Neuronal stem cell (in vitro differentiated cells): ENCODE results near the gene PCDHGA7. TPM values are rescaled to one million over a fixed set of nuclear protein-coding genes. Genes with fewer than 3 reads are reported as not detected.
"Not testable (repeated sequence)": the region's sequence is repeated elsewhere in the genome, so short reads cannot be mapped to it uniquely, and the experiment has no call there.

Source experiments
- DNase-seq: peaks from one replicate; pipeline ENCODE4 v3.0.0-alpha.2; 2013; ENCODE audit warnings: low spot score
- H2AFZ ChIP-seq: one replicate; pipeline ENCODE4 v1.6.1; 2013; ENCODE audit warnings: mild to moderate bottlenecking, low read length, inconsistent platforms
- H2AK5ac ChIP-seq: 2 replicates; pipeline ENCODE4 v1.6.1; 2013; ENCODE audit warnings: low read depth, mild to moderate bottlenecking, inconsistent platforms, low read length, moderate library complexity, mixed read lengths
- H2BK120ac ChIP-seq: 2 replicates; pipeline ENCODE4 v1.6.1; 2013; ENCODE audit warnings: low read depth, mild to moderate bottlenecking, inconsistent platforms, low read length, moderate library complexity, mixed read lengths
- H2BK12ac ChIP-seq: one replicate; pipeline ENCODE4 v1.6.1; 2013; ENCODE audit warnings: low read length, inconsistent platforms
- H2BK15ac ChIP-seq: 2 replicates; pipeline ENCODE4 v1.6.1; 2013; ENCODE audit warnings: mild to moderate bottlenecking, low read length, inconsistent platforms, mixed read lengths
- H2BK5ac ChIP-seq: one replicate; pipeline ENCODE4 v1.6.1; 2013; ENCODE audit warnings: inconsistent platforms, mild to moderate bottlenecking, low read length, moderate library complexity
- H3K14ac ChIP-seq: one replicate; pipeline ENCODE4 v1.6.1; 2013; ENCODE audit warnings: low read length, inconsistent platforms
- H3K18ac ChIP-seq: 2 replicates; pipeline ENCODE4 v1.6.1; 2013; ENCODE audit warnings: low read length, inconsistent platforms
- H3K23ac ChIP-seq: 2 replicates; pipeline ENCODE4 v1.6.1; 2013; ENCODE audit warnings: low read depth, mild to moderate bottlenecking, mixed read lengths, low read length, inconsistent platforms; ENCODE audit not compliant: poor library complexity
- H3K27ac ChIP-seq: replicated peaks from 3 replicates; pipeline ENCODE4 v1.5.1; 2013; ENCODE audit warnings: low read length, inconsistent platforms
- H3K27me3 ChIP-seq, 3 experiments: 2 replicates each; pipeline ENCODE4 v1.6.1; 2013; ENCODE audit warnings: low read length in 3 of 3, mild to moderate bottlenecking in 2 of 3, inconsistent platforms in 1 of 3, low read depth in 1 of 3, mixed read lengths in 1 of 3, moderate library complexity in 1 of 3; ENCODE audit not compliant: control insufficient read depth in 3 of 3, insufficient read depth in 3 of 3
- H3K36me3 ChIP-seq, 2 donors: replicated peaks in 1 of 2; 2 replicates each; pipeline ENCODE4 v1.6.1; 2013; ENCODE audit warnings: low read length in 2 of 2; ENCODE audit not compliant: control insufficient read depth in 2 of 2, insufficient read depth in 2 of 2
- H3K4ac ChIP-seq: 2 replicates; pipeline ENCODE4 v1.6.1; 2013; ENCODE audit warnings: inconsistent platforms, mild to moderate bottlenecking, low read length, moderate library complexity
- H3K4me1 ChIP-seq, 2 donors: 1 replicate in 1 of 2; 2 replicates in 1 of 2; pipeline ENCODE4 v1.6.1; 2013; ENCODE audit warnings: low read length in 2 of 2, low read depth in 1 of 2; ENCODE audit not compliant: control insufficient read depth in 2 of 2, insufficient read depth in 1 of 2
- H3K4me2 ChIP-seq: one replicate; pipeline ENCODE4 v1.6.1; 2013; ENCODE audit warnings: mild to moderate bottlenecking, low read length, inconsistent platforms; ENCODE audit not compliant: insufficient read depth, poor library complexity, severe bottlenecking
- H3K4me3 ChIP-seq, 2 donors: 2 replicates each; pipeline ENCODE4 v1.5.1; 2013; ENCODE audit warnings: low read length in 2 of 2, mild to moderate bottlenecking in 2 of 2, inconsistent platforms in 1 of 2, moderate library complexity in 1 of 2
- H3K79me1 ChIP-seq: one replicate; pipeline ENCODE4 v1.6.1; 2013; ENCODE audit warnings: low read depth, mild to moderate bottlenecking, inconsistent platforms, low read length, moderate library complexity
- H3K9ac ChIP-seq: one replicate; pipeline ENCODE4 v1.6.1; 2013; ENCODE audit warnings: mild to moderate bottlenecking, low read depth, low read length, inconsistent platforms; ENCODE audit not compliant: poor library complexity
- H3K9me3 ChIP-seq, 2 donors: replicated peaks in 1 of 2; 2 replicates each; pipeline versions ENCODE3 to v1.6.1; 2013; ENCODE audit warnings: low read length in 2 of 2, mild to moderate bottlenecking in 2 of 2, inconsistent platforms in 1 of 2, low read depth in 1 of 2, mixed read lengths in 1 of 2, moderate library complexity in 1 of 2; ENCODE audit not compliant: control insufficient read depth in 2 of 2, insufficient read depth in 1 of 2
- H4K8ac ChIP-seq: one replicate; pipeline ENCODE4 v1.6.1; 2013; ENCODE audit warnings: low read depth, mild to moderate bottlenecking, inconsistent platforms, low read length, moderate library complexity
- H4K91ac ChIP-seq: one replicate; pipeline ENCODE4 v1.6.1; 2013; ENCODE audit warnings: low read length, low read depth, mild to moderate bottlenecking, inconsistent platforms; ENCODE audit not compliant: poor library complexity
- WGBS, 2 donors: extraction: QIAGEN DNeasy Blood & Tissue Kit; methylation state at CpG; one replicate each; pipeline ENCODE4 v1.1.7; 2013; ENCODE audit warnings: missing lambda C conversion rate in 2 of 2, mixed read lengths in 1 of 2; ENCODE audit not compliant: insufficient read length in 2 of 2, insufficient replicate concordance in 1 of 2; ENCODE audit errors: extremely low coverage in 2 of 2; 5-methylcytosine and 5-hydroxymethylcytosine counted together
- polyA plus RNA-seq, 2 experiments: library from polyadenylated mRNA; stranded (reverse); fragments of 200-250 nt; gene quantifications; one replicate each; pipeline ENCODE4 v1.2.3, GENCODE V29; 2013

PCDHGA7 gene
- 0.06 TPM for polyA plus RNA-seq (2013, experiment 1 of 2)
- 0.04 TPM for polyA plus RNA-seq (2013, experiment 2 of 2)

GRCh38 chr5:141382469-141383294, at the start of gene PCDHGA7:
PCDHGA7 (plus strand) TSS chr5:141382742; CDS start chr5:141382900, 158 bp downstream.
- Histone ChIP-seq H3K14ac (no peak within 1 kb of the TSS), H3K4ac (no peak within 1 kb of the TSS), H3K27me3 (no peaks in the 10 kb centered on the region), H3K79me1 (no peaks in the 10 kb centered on the region), H2BK12ac (no peak within 1 kb of the TSS), H2BK5ac (peak within 1 kb of the TSS; percentile 24), H3K23ac (no peak within 1 kb of the TSS), H3K4me2 (no peak within 1 kb of the TSS), H3K4me1 (no peaks in the 10 kb centered on the region), H3K9me3 (peaks cover 17 to 27% of the 10 kb centered on the region in 2 donors), H4K91ac (no peak within 1 kb of the TSS), H3K27ac (no peak within 1 kb of the TSS), H2BK15ac (no peak within 1 kb of the TSS), H3K4me3 (no peak within 1 kb of the TSS), H2BK120ac (no peak within 1 kb of the TSS), H2AK5ac (no peak within 1 kb of the TSS), H4K8ac (no peak within 1 kb of the TSS), H3K36me3 (no peaks in the 10 kb centered on the region), H3K9ac (peak within 1 kb of the TSS; percentile 22), H2AFZ (no peak within 1 kb of the TSS), H3K18ac (no peak within 1 kb of the TSS)
- DNase-seq: no peak
- no CpG with 5 or more reads among the region's 37 CpGs for WGBS, 2 donors

GRCh38 chr5:141338538-141339306, 43.8 kb upstream of the PCDHGA7 start, which contains the start of gene PCDHGA2:
PCDHGA2 (plus strand) TSS chr5:141338760.
- no CpG with 5 or more reads among the region's 27 CpGs for WGBS, 2 donors

GRCh38 chr5:141340781-141341354, 41.7 kb upstream of the PCDHGA7 start:
- not testable (repeated sequence) for H3K79me1 ChIP-seq, H4K91ac ChIP-seq, H3K4me1 ChIP-seq, H3K18ac ChIP-seq, H3K36me3 ChIP-seq, H3K4me3 ChIP-seq, DNase-seq, H2BK15ac ChIP-seq, H2BK5ac ChIP-seq, H2AK5ac ChIP-seq, H3K4ac ChIP-seq, H2BK12ac ChIP-seq, H4K8ac ChIP-seq, H3K9ac ChIP-seq, H2BK120ac ChIP-seq, H3K27ac ChIP-seq, H3K14ac ChIP-seq, H2AFZ ChIP-seq, H3K23ac ChIP-seq, H3K27me3 ChIP-seq, H3K4me2 ChIP-seq
- H3K9me3 ChIP-seq: peaks cover 20 to 32% of the 10 kb centered on the region in 2 donors
- WGBS, 2 donors: no CpG with 5 or more reads among the region's 45 CpGs

More at GRCh38 chr5:141338538-141339306, 43.8 kb upstream of the PCDHGA7 start, which contains the start of gene PCDHGA2:
- Histone ChIP-seq H2BK12ac (no peak within 1 kb of the TSS), H3K14ac (no peak within 1 kb of the TSS), H3K4me1 (no peaks in the 10 kb centered on the region), H2AK5ac (no peak within 1 kb of the TSS), H3K23ac (no peak within 1 kb of the TSS), H3K4me2 (no peak within 1 kb of the TSS), H3K27ac (no peak within 1 kb of the TSS), H4K91ac (no peak within 1 kb of the TSS), H2BK120ac (no peak within 1 kb of the TSS), H2BK15ac (no peak within 1 kb of the TSS), H3K36me3 (peaks cover 0 to 2% of the 10 kb centered on the region in 2 donors), H3K4ac (no peak within 1 kb of the TSS), H3K27me3 (no peaks in the 10 kb centered on the region), H3K9ac (no peak within 1 kb of the TSS), H3K9me3 (peaks cover 15 to 17% of the 10 kb centered on the region in 2 donors), H3K18ac (no peak within 1 kb of the TSS), H4K8ac (no peak within 1 kb of the TSS), H2BK5ac (no peak within 1 kb of the TSS), H3K4me3 (no peak within 1 kb of the TSS), H2AFZ (no peak within 1 kb of the TSS), H3K79me1 (no peaks in the 10 kb centered on the region)
- DNase-seq: no peak
